ENCODE results near the gene OGFRL1.

OGFRL1 gene

DNA sequence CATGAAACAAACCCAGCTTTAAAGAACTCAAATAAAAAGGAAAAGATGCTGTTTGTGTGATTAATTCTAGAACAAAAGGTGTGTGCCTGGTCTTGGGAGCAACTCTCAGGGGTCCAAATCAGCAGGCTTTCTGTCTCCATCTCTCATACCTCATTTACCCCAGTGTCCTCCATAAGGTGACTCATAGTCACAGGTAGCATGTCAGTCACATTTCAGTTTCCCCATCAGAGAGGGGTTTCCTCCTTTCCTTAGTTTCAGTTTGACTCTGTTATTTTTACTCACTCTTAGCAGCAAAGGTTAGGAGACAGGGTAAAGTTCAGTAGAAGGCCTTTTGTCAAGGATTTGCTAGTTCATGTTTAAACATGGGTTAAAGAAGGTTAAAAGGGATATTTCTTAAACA, 46.2 kb downstream of the OGFRL1 start:
- no peak for DNase-seq (ENCODE audit: low spot score)

DNA sequence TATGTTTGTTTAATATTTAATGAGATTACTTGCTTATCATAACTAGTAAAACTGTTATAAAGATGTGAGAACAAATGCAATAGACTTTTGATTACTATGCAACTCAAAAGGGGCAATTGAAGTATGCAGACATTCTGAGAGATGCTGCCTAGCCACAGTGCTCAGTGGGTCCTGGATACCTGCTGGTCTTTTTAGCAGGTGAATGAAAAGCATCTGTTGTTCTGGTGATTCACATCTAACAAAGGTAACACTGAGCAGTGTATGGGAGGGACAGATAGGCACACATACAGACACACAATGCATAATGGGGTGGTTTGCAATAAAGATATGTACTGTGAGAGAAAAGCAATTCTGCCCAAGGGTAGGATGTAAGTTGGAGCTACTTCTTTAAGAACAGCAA, 46.9 kb downstream of the OGFRL1 start:
- no peak for DNase-seq (ENCODE audit: low spot score)

DNA sequence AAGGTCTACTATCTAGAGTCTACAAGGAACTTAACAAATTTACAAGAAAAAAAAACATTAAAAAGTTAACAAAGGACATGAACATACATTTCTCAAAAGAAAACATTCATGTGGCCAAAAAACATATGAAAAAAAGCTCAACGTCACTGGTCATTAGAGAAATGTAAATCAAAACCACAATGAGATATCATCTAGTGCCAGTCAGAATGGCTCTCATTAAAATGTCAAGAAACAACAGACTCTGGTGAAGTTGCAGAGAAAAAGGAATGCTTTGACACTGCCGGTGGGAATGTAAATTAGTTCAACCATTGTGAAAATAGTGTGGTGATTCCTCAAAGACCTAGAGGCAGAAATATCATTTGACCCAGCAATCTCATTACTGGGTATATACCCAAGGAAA, 48.3 kb downstream of the OGFRL1 start:
- DNase-seq (ENCODE audit: low spot score), result no peak

DNA sequence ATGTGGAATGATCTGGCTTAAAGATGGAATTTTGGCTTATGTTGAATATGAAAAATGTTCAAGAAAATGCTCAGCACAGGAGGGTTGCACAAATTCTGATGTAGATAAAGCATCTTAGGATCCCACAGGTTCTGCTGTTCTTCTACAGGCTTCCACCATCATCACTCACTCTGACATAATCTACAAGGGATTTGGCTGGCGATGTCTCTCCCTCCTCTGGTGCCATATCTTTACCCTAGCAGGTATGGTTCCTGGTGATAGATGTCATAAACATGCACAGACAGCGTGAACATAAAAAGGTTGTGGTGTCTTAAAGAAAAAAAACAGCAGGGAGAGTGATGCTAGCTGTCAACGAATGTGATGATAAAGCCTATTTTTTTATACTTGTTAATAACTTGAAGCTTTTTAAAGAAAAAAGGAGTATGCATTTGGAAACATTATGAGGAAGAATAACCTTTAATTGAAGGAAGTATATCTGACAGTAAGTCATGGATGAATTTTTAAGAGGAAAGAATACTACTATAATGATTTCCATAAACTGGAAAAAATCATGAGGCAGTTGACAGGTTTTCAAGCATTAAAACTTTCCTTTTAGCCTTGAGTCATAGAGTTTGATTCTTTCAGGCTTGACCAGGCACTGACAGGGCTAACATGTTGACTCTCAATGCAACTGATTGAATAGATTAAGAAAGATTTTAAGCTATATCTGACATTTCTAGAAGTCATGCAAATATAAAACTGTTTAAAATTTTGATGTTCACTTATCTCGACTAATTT, 50.1 kb downstream of the OGFRL1 start:
- DNase-seq (ENCODE audit: low spot score), result no peak

DNA sequence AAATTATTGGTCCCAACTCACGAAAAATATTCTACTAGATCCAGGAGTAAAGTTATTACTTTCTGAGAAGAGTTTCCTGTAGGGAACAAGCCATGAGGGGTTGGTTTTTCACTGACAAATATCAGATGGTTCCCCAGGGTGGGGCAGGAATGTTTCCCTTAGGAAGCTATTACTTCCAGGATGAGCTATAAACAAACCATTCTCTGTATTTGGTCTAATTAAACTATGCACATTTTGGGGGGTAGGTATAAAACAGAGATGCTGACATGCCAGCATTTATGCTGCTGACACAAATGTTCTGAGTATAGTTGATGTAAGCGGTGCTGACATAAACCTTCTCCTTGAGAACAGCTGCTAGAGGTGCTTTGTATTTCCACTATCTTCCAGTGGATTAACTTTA, 54.2 kb downstream of the OGFRL1 start:
- no peak for DNase-seq (ENCODE audit: low spot score)

DNA sequence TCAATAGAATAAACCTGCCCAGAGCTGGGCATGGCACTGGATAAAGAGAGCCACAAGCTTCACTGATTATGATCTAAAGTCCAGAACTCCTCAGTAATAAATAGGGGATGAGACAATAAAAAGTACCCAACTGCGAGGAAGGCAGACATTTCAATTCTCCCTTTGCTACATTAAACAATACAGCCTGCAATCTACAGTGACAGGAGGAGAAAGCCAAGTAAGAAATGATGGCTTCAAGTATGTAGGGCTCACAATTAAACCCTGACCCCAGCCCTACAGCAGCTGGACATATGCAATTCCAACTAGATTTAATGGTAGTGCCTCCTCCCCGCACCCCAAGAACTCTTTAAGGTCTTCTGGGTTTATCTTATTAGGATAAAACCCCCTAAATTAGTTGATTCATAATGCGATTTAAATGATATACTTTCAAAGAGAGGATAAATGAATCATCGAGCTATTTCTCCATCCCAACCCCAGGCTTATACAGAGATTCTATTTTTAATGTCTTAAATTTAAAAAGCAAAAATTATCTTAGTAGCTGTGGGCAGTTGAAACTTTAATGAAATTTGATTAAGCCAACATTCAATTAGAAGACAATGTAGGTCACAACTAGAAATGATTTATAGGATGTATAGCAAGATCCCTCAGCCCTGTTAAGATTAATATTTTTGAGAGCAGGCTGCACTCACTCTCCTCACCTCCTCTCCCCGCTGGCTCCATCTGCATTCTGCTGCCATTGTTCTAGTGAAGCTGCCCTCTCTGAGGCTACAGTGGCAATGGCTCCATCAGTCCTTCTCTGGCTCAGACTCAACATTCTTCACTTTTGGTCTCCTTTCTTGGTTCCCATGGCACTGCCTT, 57.1 kb downstream of the OGFRL1 start:
- no peak for DNase-seq (ENCODE audit: low spot score)

DNA sequence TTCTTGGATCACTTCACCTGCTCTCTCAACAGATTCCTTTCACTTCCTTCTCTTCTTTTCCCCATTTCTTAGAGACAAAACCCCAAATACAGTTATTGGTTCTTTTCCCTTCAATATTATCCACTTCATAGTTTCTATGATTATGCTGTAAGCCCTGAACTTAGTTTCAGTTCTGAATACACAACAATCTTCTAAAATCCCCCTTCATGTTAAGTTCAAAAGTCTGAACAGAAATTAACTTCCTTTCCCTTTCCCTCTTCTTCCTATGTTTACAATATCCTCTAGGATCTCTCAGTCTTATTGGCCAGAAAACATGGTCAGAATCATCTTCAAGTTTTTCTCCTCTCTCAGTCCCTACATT, 57.7 kb downstream of the OGFRL1 start:
- no peak for DNase-seq (ENCODE audit: low spot score)

DNA sequence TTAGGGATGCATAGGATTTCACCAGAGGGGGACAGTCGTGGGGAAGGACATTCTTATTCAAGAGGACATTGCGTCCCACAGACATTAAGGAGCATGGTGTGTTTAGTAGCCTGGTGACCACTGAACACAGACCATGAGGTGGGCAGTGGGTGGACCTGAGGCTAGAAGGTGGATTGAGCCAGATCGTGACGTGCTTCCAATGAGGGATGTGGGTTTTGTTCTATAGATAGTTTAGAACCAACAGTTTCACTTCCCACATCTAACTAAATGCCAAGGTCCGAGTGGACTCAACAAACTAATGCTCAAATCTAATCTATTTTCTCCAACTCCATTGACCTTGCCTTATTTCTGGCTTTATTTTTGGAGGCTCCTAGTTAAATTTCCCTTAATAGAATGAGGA, 58.5 kb downstream of the OGFRL1 start:
- no peak for DNase-seq (ENCODE audit: low spot score)

DNA sequence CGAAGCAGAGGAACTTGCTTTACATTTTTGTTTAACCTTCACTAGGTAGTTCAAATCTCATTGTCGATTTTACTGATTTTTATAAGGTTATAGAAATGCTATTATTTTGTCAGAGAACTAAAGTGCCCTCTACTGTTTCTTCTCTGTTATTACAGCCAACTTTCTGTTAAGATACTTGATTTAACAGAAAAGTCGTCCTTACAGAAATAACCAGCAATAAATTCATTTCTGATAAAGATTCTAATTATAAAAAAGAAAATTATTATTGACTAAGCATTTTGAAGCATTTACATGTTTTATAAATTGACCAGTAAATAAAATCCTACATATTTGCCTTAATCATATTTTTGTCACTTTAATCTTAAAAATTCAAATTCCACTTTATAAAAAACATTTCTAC, 60.8 kb downstream of the OGFRL1 start:
- peak; percentile 17 for DNase-seq (ENCODE audit: low spot score)

DNA sequence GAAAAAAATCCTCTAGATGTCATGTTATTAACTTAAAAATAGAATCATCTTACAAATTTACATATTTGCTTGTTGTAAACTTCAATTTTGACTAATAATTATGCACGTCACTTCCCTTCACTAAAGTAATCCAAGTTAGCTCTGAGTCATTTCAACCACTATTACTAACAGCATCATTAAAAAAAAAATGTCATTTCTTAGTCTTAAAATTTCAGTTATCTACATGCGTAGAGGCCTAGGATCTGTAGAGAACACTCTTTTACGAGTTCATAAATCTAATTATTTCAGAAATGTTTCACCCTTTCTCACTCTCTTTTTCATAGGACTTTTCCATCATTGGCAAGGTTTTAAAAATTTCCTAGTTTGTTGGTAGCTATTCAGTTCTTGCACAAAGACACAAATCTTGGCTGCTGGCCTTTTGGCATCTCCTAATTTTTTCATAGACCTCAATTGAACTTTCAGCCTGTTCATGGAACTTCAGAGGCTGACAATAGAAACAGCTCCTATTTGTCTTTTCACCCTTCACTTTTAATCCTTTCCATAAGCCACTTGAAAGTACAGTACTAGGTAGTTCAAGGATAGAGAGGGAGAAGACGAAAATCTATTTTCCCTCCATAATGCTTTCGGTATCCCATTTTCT, 61.5 kb downstream of the OGFRL1 start:
- DNase-seq (ENCODE audit: low spot score), result peak; percentile 50

DNA sequence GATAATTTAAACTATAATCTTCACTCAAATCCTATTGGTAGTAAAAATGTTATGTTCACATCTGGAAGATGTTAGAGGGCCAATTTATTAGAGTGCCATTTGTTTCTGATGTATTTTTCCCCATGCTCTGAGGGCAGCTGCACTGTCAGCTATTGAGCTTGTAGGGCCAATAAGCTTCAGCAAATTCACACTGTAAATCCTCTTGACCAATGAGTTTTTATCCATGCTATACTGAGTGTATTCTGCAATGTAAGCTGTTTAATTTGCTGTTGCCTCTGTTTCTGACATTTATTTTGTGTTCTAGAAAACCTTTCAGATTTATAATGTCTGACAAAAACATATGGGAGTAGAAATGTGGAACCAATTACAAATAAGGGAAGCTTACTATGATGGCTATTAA, 62.6 kb downstream of the OGFRL1 start:
- DNase-seq (ENCODE audit: low spot score), result no peak

All from AG20443 (cell line).